GM12892 (cell line): ENCODE results near the gene PPCS.

Experiments
- POLR2A ChIP-seq: IDR thresholded peaks from 2 replicates; pipeline ENCODE4 v1.6.1; 2011; ENCODE audit warnings: low read depth, low read length, control low read depth
- POLR2AphosphoS5 ChIP-seq: IDR thresholded peaks from 2 replicates; pipeline ENCODE4 v1.6.1; 2011; ENCODE audit warnings: low read depth, low read length, control low read depth

- TF ChIP-seq POLR2A (no peak), POLR2AphosphoS5 (no peak)
Measured at GRCh38 chr1:42482635-42483153, 26.4 kb downstream of the PPCS start.
